Gastroesophageal sphincter (tissue), 4 donors: Measurements from ENCODE around the gene ETV6. TPM values are rescaled to one million over a fixed set of nuclear protein-coding genes. Genes with fewer than 3 reads are reported as not detected.

ENCODE experiments used
- ATAC-seq: fragments of 150-250 bp; one replicate; pipeline ENCODE4 v1.9.1; 2016; ENCODE audit warnings: mild to moderate bottlenecking, moderate library complexity
- H3K27ac ChIP-seq, 4 donors: fragments of 200-600 bp; sonication (generic) in 3 of 4; 1 replicate in 3 of 4; 2 replicates in 1 of 4; pipeline ENCODE4 v1.5.1; 2016 to 2019
- H3K27me3 ChIP-seq: fragments of 200-600 bp; sonication (generic); one replicate; pipeline ENCODE4 v1.5.1; 2019
- H3K36me3 ChIP-seq, 2 donors: fragments of 200-600 bp; sonication (generic); one replicate each; pipeline ENCODE4 v1.5.1; 2019; ENCODE audit warnings: control low read depth in 1 of 2
- H3K4me1 ChIP-seq, 3 donors: fragments of 200-600 bp; sonication (generic); 1 replicate in 2 of 3; 2 replicates in 1 of 3; pipeline ENCODE4 v1.5.1; 2016 to 2019; ENCODE audit warnings: control low read depth in 2 of 3
- H3K4me3 ChIP-seq, 2 donors: fragments of 200-600 bp; sonication (generic); one replicate each; pipeline ENCODE4 v1.5.1; 2019; ENCODE audit warnings: mild to moderate bottlenecking in 1 of 2, moderate library complexity in 1 of 2
- H3K9me3 ChIP-seq, 3 donors: fragments of 200-600 bp; sonication (generic); one replicate each; pipeline ENCODE4 v1.5.1; 2017 to 2019; ENCODE audit warnings: control low read depth in 2 of 3
- CTCF ChIP-seq, 4 experiments: fragments of 200-600 bp in 2 of 4; fragments of 450-650 bp in 2 of 4; sonication (generic) in 1 of 4; IDR thresholded peaks; one replicate each; pipeline ENCODE4 v1.5.1; 2017 to 2019; ENCODE audit warnings: antibody characterized with exemption in 4 of 4, mild to moderate bottlenecking in 2 of 4, moderate library complexity in 2 of 4
- EP300 ChIP-seq: sonication (generic); formaldehyde crosslinking; IDR thresholded peaks from one replicate; pipeline ENCODE4 v1.6.1; 2017; ENCODE audit warnings: antibody characterized with exemption, mild to moderate bottlenecking
- POLR2A ChIP-seq, 2 donors: fragments of 450-650 bp; IDR thresholded peaks; one replicate each; pipeline ENCODE4 v1.6.1; 2017; ENCODE audit warnings: antibody characterized with exemption in 2 of 2, mild to moderate bottlenecking in 2 of 2, moderate library complexity in 1 of 2
- POLR2AphosphoS5 ChIP-seq: sonication (generic); formaldehyde crosslinking; IDR thresholded peaks from one replicate; pipeline ENCODE4 v1.6.1; 2017; ENCODE audit warnings: antibody characterized with exemption
- WGBS, 2 donors: methylation state at CpG; one replicate each; pipeline ENCODE4 v1.1.5; 2018; ENCODE audit warnings: low coverage in 1 of 2; 5-methylcytosine and 5-hydroxymethylcytosine counted together
- total RNA-seq, 4 donors: library from RNA; depleted of rRNA; stranded (reverse); fragments of >200 nt; gene quantifications; one replicate each; pipeline ENCODE4 v1.1.0, GENCODE V29; 2016

Gene ETV6
- total RNA-seq, 4 donors from 2014 or later = 18.7 to 30.1 (median 21.1) TPM

- Histone ChIP-seq H3K9me3 (no peaks in the 10 kb centered on the region), H3K27ac (peak overlapping the region in 1 of 4 donors; percentile 75), H3K4me1 (peaks cover 0 to 69% (median 6%) of the 10 kb centered on the region in 3 donors), H3K27me3 (no peaks in the 10 kb centered on the region), H3K36me3 (no peaks in the 10 kb centered on the region), H3K4me3 (no peak overlapping the region)
- no peak for TF ChIP-seq POLR2AphosphoS5
- no peak for TF ChIP-seq EP300
- TF ChIP-seq CTCF (IDR thresholded peaks at IDR 0.05) = no peak
- no peak for TF ChIP-seq POLR2A (IDR thresholded peaks at IDR 0.05)
- WGBS, 2 donors = 94 to 100% methylated on average over 3 to 9 of the region's 9 CpGs
- ATAC-seq = no peak
Observed at GRCh38 chr12:11823593-11823992, 174.1 kb downstream of the ETV6 start.

- peaks cover 0 to 74% (median 8%) of the 10 kb centered on the region in 3 donors for H3K4me1 ChIP-seq
- H3K27ac ChIP-seq = peak overlapping the region in 2 of 4 donors; percentile 52 to 75
- H3K36me3 ChIP-seq = no peaks in the 10 kb centered on the region
- no peak overlapping the region for H3K4me3 ChIP-seq
- no peaks in the 10 kb centered on the region for H3K27me3 ChIP-seq
- ATAC-seq = no peak
- TF ChIP-seq POLR2A (IDR thresholded peaks at IDR 0.05) (no peak), EP300 (no peak), POLR2AphosphoS5 (no peak), CTCF (IDR thresholded peaks at IDR 0.05) (no peak)
- H3K9me3 ChIP-seq = no peaks in the 10 kb centered on the region
- 93 to 98% methylated on average over 3 to 6 of the region's 7 CpGs for WGBS, 2 donors
Observed at GRCh38 chr12:11824069-11824468, 174.6 kb downstream of the ETV6 start.

GRCh38 chr12:11824736-11825135 is 175.3 kb downstream of the ETV6 start:
- Histone ChIP-seq H3K4me1 (peaks cover 0 to 81% (median 15%) of the 10 kb centered on the region in 3 donors), H3K9me3 (no peaks in the 10 kb centered on the region), H3K4me3 (no peak overlapping the region), H3K27ac (peak overlapping the region in 1 of 4 donors; percentile 75), H3K27me3 (no peaks in the 10 kb centered on the region), H3K36me3 (no peaks in the 10 kb centered on the region)
- 50 to 68% methylated on average over 2 to 3 of the region's 3 CpGs for WGBS, 2 donors
- no peak for ATAC-seq
- TF ChIP-seq POLR2AphosphoS5 = no peak
- TF ChIP-seq CTCF (IDR thresholded peaks at IDR 0.05) = no peak
- TF ChIP-seq POLR2A (IDR thresholded peaks at IDR 0.05) = no peak
- no peak for TF ChIP-seq EP300

GRCh38 chr12:11825278-11825677 is 175.8 kb downstream of the ETV6 start:
- no peak for ATAC-seq
- WGBS, 2 donors = 61 to 62% methylated on average over 7 of the region's 7 CpGs
- peaks cover 0 to 86% (median 20%) of the 10 kb centered on the region in 3 donors for H3K4me1 ChIP-seq
- H3K27me3 ChIP-seq = no peaks in the 10 kb centered on the region
- no peak overlapping the region for H3K4me3 ChIP-seq
- no peaks in the 10 kb centered on the region for H3K36me3 ChIP-seq
- H3K9me3 ChIP-seq = no peaks in the 10 kb centered on the region
- H3K27ac ChIP-seq = peak overlapping the region in 2 of 4 donors; percentile 5 to 75
- TF ChIP-seq CTCF (IDR thresholded peaks at IDR 0.05) (no peak), EP300 (no peak), POLR2AphosphoS5 (no peak)

- Histone ChIP-seq H3K4me3 (no peak overlapping the region), H3K27me3 (no peaks in the 10 kb centered on the region), H3K27ac (peak overlapping the region in 3 of 4 donors; percentile 65 to 75 (median 69)), H3K4me1 (peaks cover 3 to 99% (median 22%) of the 10 kb centered on the region in 3 donors), H3K9me3 (no peaks in the 10 kb centered on the region), H3K36me3 (no peaks in the 10 kb centered on the region)
- TF ChIP-seq POLR2AphosphoS5 = no peak
- TF ChIP-seq POLR2A (IDR thresholded peaks at IDR 0.05) = no peak
- no peak for TF ChIP-seq EP300
- no peak for TF ChIP-seq CTCF (IDR thresholded peaks at IDR 0.05)
- 80 to 81% methylated on average over 1 to 3 of the region's 3 CpGs for WGBS, 2 donors
- ATAC-seq = no peak
Observed at GRCh38 chr12:11826574-11826973, 177.1 kb downstream of the ETV6 start.
